Measurements from ENCODE around the gene TAF4B.
A peak's percentile ranks its signal among the peaks of the same experiment; 100 is the strongest.

- TF ChIP-seq CTCF (conservative IDR thresholded peaks at IDR 0.05; ENCODE audit: low read depth, low read length) (peak; percentile 71), EZH2phosphoT487 (IDR thresholded peaks at IDR 0.05; ENCODE audit: borderline replicate concordance, low read length) (no peak)
Measured at GRCh38 chr18:26307161-26307773, 81.0 kb downstream of the TAF4B start.

All from PC-3 (cell line).